Natural killer cell (primary cell): Measurements from ENCODE around the gene PPP1R12B. TPM values are rescaled to one million over a fixed set of nuclear protein-coding genes. Genes with fewer than 3 reads are reported as not detected.

Source experiments
- ATAC-seq, 3 donors: fragments of 150-1000 bp in 2 of 3; fragments of 200-7000 bp in 1 of 3; cut with Tn5 transposase; 1 replicate in 1 of 3; 2 replicates in 2 of 3; pipeline ENCODE4 v1.10.0; 2021; ENCODE audit warnings: mild to moderate bottlenecking in 2 of 3, moderate library complexity in 2 of 3
- DNase-seq, 2 donors: peaks; one replicate each; pipeline versions ENCODE4 v3.0.0 to v3.0.0-alpha.2; 2013 to 2021; ENCODE audit warnings: mixed read lengths in 1 of 2
- H3K27ac ChIP-seq: one replicate; pipeline ENCODE4 v1.5.1; 2013; ENCODE audit warnings: mild to moderate bottlenecking, low read length
- H3K27me3 ChIP-seq: one replicate; pipeline ENCODE4 v1.6.1; 2013; ENCODE audit warnings: low read length; ENCODE audit not compliant: control insufficient read depth, insufficient read depth
- H3K36me3 ChIP-seq: one replicate; pipeline ENCODE4 v1.6.1; 2013; ENCODE audit warnings: low read length; ENCODE audit not compliant: control insufficient read depth, insufficient read depth
- H3K4me1 ChIP-seq: one replicate; pipeline ENCODE4 v1.6.1; 2013; ENCODE audit warnings: low read length; ENCODE audit not compliant: control insufficient read depth, insufficient read depth
- H3K4me3 ChIP-seq: one replicate; pipeline ENCODE4 v1.5.1; 2013; ENCODE audit warnings: low read length
- H3K9me3 ChIP-seq: one replicate; pipeline ENCODE4 v1.6.1; 2013; ENCODE audit warnings: low read length; ENCODE audit not compliant: control insufficient read depth, insufficient read depth
- H3K27ac Mint-ChIP-seq, 2 donors: one replicate each; pipeline ENCODE4 v1.8.0; 2022; ENCODE audit warnings: mild to moderate bottlenecking in 2 of 2, mixed read lengths in 2 of 2, moderate library complexity in 1 of 2
- H3K27me3 Mint-ChIP-seq, 2 donors: one replicate each; pipeline ENCODE4 v1.8.0; 2022; ENCODE audit warnings: low read depth in 2 of 2, mixed read lengths in 2 of 2
- H3K36me3 Mint-ChIP-seq: one replicate; pipeline ENCODE4 v1.8.0; 2022; ENCODE audit warnings: mixed read lengths
- H3K4me1 Mint-ChIP-seq, 2 donors: one replicate each; pipeline ENCODE4 v1.8.0; 2022; ENCODE audit warnings: mixed read lengths in 2 of 2
- H3K4me3 Mint-ChIP-seq: one replicate; pipeline ENCODE4 v1.8.0; 2022; ENCODE audit warnings: mild to moderate bottlenecking, moderate library complexity, mixed read lengths
- H3K9me3 Mint-ChIP-seq, 2 donors: one replicate each; pipeline ENCODE4 v1.8.0; 2022; ENCODE audit warnings: mixed read lengths in 2 of 2
- WGBS: methylation state at CpG from one replicate; pipeline ENCODE4 v1.1.7; 2013; ENCODE audit warnings: missing lambda C conversion rate; ENCODE audit not compliant: insufficient coverage; 5-methylcytosine and 5-hydroxymethylcytosine counted together
- intact Hi-C: fragments of 100-400 bp; cut with micrococcal nuclease; formaldehyde crosslinking; loops from one replicate; pipeline ENCODE4 v1.14.2; 2022
- total RNA-seq, 4 donors: library from RNA; stranded (reverse); fragments of 120-200 nt in 1 of 4; gene quantifications; one replicate each; pipeline versions ENCODE4 v1.2.3 to v1.2.4, GENCODE V29; 2013 to 2022
- TF ChIP-seq, protein P1 (sequence below): fragments of 200-600 bp; IDR thresholded peaks from one replicate; pipeline ENCODE4 v1.8.0; 2022; ENCODE audit warnings: antibody characterized with exemption

The PPP1R12B gene
- total RNA-seq, 3 donors from 2014 or later (not counting 1 experiment from before 2014, with no cell fraction given): 27.8 to 47.5 (median 46.5) TPM

DNA sequence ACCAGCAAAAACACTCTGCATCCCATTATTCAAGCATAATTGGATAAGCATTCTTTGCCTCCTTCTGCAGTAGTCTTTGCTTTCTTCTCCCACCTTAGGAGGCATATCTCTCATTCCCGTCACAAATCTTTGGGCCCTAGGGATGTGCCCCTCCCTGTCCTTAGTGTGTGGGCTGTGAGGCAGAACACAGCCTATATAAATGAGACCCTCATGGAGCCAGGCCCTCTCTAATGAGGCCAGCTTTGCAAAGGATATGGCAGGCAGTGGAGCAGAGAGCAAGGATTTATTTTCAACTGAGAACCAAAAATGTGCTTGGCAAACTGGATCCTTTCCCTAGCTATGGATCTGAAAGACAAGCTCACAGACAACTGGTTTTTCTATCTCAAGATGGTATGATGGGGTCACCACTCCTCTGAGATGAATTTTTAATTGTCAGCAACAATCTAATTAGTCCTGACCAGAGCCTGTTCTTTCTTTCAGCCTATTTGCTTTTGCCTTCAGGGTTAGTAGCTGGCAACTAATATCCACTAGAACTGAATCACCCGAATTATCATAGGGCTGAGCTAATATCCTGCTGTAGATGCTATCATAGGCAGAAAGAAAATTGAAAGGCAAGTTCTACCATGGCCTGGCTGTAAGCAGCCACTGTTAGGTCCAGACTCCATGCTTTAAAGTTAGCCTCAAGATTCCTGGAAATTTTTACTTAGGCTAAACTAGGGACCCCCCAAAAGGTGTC is 227.6 kb downstream of the PPP1R12B start:
- Mint-ChIP-seq H3K27ac (no peak overlapping the region), H3K36me3 (peaks cover 8% of the 10 kb centered on the region)

DNA sequence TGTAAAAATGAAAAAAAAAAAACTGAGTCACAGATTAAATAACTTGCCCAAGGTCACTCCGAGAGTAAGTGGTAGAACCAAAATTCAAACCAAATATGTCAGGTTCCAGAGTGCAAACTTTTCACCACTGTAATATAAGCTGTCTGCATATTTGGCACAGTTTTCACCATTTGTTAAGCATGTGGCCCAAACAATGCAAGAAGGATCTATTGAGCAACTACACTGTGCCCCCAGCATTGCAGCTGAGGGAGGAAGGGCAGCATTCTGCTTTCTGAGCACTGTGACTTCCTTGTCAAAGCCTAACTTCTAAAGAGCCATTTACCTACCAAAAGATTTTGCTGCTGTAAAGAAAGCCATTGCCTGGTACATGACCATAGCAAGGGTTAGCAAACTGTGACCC is 228.3 kb downstream of the PPP1R12B start:
- intact Hi-C loops: loop anchor here (10.0 kb wide), 1 partner anchor 232 kb away; the partner anchor contains the start of genes PPP1R12B and UBE2T
- Mint-ChIP-seq H3K4me3 (no peak overlapping the region), H3K4me1 (no peaks in the 10 kb centered on the region), H3K27ac (no peak overlapping the region), H3K27me3 (no peaks in the 10 kb centered on the region), H3K9me3 (no peaks in the 10 kb centered on the region), H3K36me3 (peaks cover 11% of the 10 kb centered on the region)
- Histone ChIP-seq H3K36me3 (peaks cover 8% of the 10 kb centered on the region), H3K27me3 (no peaks in the 10 kb centered on the region), H3K4me3 (no peak overlapping the region), H3K4me1 (no peaks in the 10 kb centered on the region), H3K27ac (no peak overlapping the region), H3K9me3 (no peaks in the 10 kb centered on the region)
- TF ChIP-seq, protein P1, sequence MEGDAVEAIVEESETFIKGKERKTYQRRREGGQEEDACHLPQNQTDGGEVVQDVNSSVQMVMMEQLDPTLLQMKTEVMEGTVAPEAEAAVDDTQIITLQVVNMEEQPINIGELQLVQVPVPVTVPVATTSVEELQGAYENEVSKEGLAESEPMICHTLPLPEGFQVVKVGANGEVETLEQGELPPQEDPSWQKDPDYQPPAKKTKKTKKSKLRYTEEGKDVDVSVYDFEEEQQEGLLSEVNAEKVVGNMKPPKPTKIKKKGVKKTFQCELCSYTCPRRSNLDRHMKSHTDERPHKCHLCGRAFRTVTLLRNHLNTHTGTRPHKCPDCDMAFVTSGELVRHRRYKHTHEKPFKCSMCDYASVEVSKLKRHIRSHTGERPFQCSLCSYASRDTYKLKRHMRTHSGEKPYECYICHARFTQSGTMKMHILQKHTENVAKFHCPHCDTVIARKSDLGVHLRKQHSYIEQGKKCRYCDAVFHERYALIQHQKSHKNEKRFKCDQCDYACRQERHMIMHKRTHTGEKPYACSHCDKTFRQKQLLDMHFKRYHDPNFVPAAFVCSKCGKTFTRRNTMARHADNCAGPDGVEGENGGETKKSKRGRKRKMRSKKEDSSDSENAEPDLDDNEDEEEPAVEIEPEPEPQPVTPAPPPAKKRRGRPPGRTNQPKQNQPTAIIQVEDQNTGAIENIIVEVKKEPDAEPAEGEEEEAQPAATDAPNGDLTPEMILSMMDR: no peak
- 95% methylated on average over 1 of the region's 1 CpG for WGBS
- no peak for DNase-seq
- no peak for ATAC-seq

More for the DNA sequence above, 227.6 kb downstream of the PPP1R12B start:
- H3K4me1 ChIP-seq: no peaks in the 10 kb centered on the region
- H3K4me3 ChIP-seq: no peak overlapping the region
- H3K36me3 ChIP-seq: peaks cover 8% of the 10 kb centered on the region
- intact Hi-C loops: loop anchor here (10.0 kb wide), 1 partner anchor 231 kb away; the partner anchor contains the start of genes PPP1R12B and UBE2T
- Mint-ChIP-seq H3K27me3 (no peaks in the 10 kb centered on the region), H3K4me3 (no peak overlapping the region), H3K9me3 (no peaks in the 10 kb centered on the region), H3K4me1 (no peaks in the 10 kb centered on the region)
- DNase-seq (no peak), ATAC-seq (no peak)
- TF ChIP-seq, protein P1: no peak
- WGBS: 90% methylated on average over 2 of the region's 2 CpGs
- no peak overlapping the region for H3K27ac ChIP-seq
- no peaks in the 10 kb centered on the region for H3K27me3 ChIP-seq
- no peaks in the 10 kb centered on the region for H3K9me3 ChIP-seq

DNA sequence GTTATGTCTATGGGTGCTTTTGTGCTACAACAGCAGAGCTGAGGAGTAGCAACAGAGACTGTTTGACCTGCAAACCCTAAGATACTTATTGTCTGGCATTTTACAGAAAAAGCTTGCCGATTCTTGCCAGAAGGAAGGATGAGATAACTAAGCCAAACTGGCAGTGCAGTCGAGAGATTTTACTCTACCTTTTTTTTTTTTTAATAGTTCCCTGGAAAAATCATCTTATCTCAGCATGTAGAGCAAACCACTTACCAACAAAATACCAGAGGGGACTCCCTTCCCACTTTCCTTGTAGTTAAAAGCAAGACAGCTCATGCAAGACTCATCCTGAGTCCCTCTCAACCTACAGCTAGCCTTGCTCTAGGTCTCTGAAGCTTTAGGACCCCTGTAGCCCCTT is 228.9 kb downstream of the PPP1R12B start:
- Histone ChIP-seq H3K36me3 (peaks cover 8% of the 10 kb centered on the region), H3K9me3 (no peaks in the 10 kb centered on the region), H3K27ac (no peak overlapping the region), H3K4me1 (no peaks in the 10 kb centered on the region), H3K27me3 (no peaks in the 10 kb centered on the region), H3K4me3 (no peak overlapping the region)
- H3K27me3 Mint-ChIP-seq: no peaks in the 10 kb centered on the region
- ATAC-seq: no peak
- 91% methylated on average over 2 of the region's 2 CpGs for WGBS
- H3K9me3 Mint-ChIP-seq: no peaks in the 10 kb centered on the region
- H3K4me3 Mint-ChIP-seq: no peak overlapping the region
- H3K36me3 Mint-ChIP-seq: peaks cover 11% of the 10 kb centered on the region
- DNase-seq: no peak
- TF ChIP-seq, protein P1: no peak
- no peaks in the 10 kb centered on the region for H3K4me1 Mint-ChIP-seq
- H3K27ac Mint-ChIP-seq: no peak overlapping the region
- intact Hi-C loops: loop anchor here (10.0 kb wide), 1 partner anchor 233 kb away; the partner anchor contains the start of genes PPP1R12B and UBE2T
